Psoas muscle (tissue), 8 donors: ENCODE data around the gene MESP1. TPM values are rescaled to one million over a fixed set of nuclear protein-coding genes. Genes with fewer than 3 reads are reported as not detected.

Experiments used
- ATAC-seq, 4 donors: fragments of 200-7000 bp; cut with Tn5 transposase; one replicate each; pipeline ENCODE4 v1.9.1; 2020; ENCODE audit warnings: moderate library complexity in 3 of 4, mild to moderate bottlenecking in 2 of 4
- DNase-seq, 2 donors: peaks; one replicate each; pipeline ENCODE4 v3.0.0-alpha.2; 2020
- H3K27ac ChIP-seq: fragments of 200-600 bp; one replicate; pipeline ENCODE4 v1.8.0; 2022
- H3K27me3 ChIP-seq, 3 donors: fragments of 200-600 bp in 1 of 3; one replicate each; pipeline versions ENCODE4 v1.6.1 to v1.8.0; 2013 to 2022; ENCODE audit warnings: low read length in 2 of 3, mild to moderate bottlenecking in 2 of 3, moderate library complexity in 1 of 3; ENCODE audit not compliant: insufficient read depth in 3 of 3
- H3K36me3 ChIP-seq, 2 donors: fragments of 200-600 bp in 1 of 2; one replicate each; pipeline versions ENCODE4 v1.6.1 to v1.8.0; 2013 to 2022; ENCODE audit warnings: low read depth in 1 of 2, mild to moderate bottlenecking in 1 of 2, moderate library complexity in 1 of 2; ENCODE audit not compliant: insufficient read depth in 1 of 2
- H3K4me1 ChIP-seq: fragments of 200-600 bp; one replicate; pipeline ENCODE4 v1.8.0; 2022
- H3K4me3 ChIP-seq: fragments of 200-600 bp; one replicate; pipeline ENCODE4 v1.8.0; 2022; ENCODE audit warnings: mild to moderate bottlenecking
- H3K9me3 ChIP-seq: fragments of 200-600 bp; one replicate; pipeline ENCODE4 v1.8.0; 2022
- WGBS, 3 donors: extraction: QIAGEN DNeasy Blood & Tissue Kit; methylation state at CpG; one replicate each; pipeline versions ENCODE4 v1.1.6 to v1.1.7; 2013; 5-methylcytosine and 5-hydroxymethylcytosine counted together
- intact Hi-C, 2 donors: fragments of 100-400 bp; cut with DNase I; formaldehyde crosslinking; loops; one replicate each; pipeline versions ENCODE4 v1.11.0 to v1.14.2; 2022
- polyA plus RNA-seq, 3 donors: library from polyadenylated mRNA; stranded (reverse); fragments of 200-250 nt; gene quantifications; one replicate each; pipeline ENCODE4 v1.2.3, GENCODE V29; 2013
- total RNA-seq, 4 donors: library from RNA; stranded (reverse); fragmentation: NEBNext Ultra II Directional in 2 of 4; extraction: Animal tissue kit (Norgen Biotek cat#: 25700) in 2 of 4; gene quantifications; one replicate each; pipeline versions ENCODE4 v1.2.1 to v1.2.4, GENCODE V29; 2021 to 2023
- TF ChIP-seq, protein P1 (sequence below): fragments of 200-600 bp; IDR thresholded peaks from one replicate; pipeline ENCODE4 v1.8.0; 2022; ENCODE audit warnings: antibody characterized with exemption
- donor health status: healthy with polysubstance abuse.
- donor health status: DM: no; HTN: no; CAD: no; lungs with moderate emphysema.
- donor health status: Bipolar disorder and iron deficiency.
- donor health status: healthy.
- donor health status: DM: yes; HTN: yes; CAD: no.
- donor health status: DM: no; HTN: no; CAD: no.
- donor health status: DM: no; HTN: no; CAD: no.
- donor health status: DM: yes; HTN: yes; CAD: no.

MESP1 gene
- total and polyA plus RNA-seq, 7 donors = 2.5 to 33.6 (median 11.7) TPM

DNA sequence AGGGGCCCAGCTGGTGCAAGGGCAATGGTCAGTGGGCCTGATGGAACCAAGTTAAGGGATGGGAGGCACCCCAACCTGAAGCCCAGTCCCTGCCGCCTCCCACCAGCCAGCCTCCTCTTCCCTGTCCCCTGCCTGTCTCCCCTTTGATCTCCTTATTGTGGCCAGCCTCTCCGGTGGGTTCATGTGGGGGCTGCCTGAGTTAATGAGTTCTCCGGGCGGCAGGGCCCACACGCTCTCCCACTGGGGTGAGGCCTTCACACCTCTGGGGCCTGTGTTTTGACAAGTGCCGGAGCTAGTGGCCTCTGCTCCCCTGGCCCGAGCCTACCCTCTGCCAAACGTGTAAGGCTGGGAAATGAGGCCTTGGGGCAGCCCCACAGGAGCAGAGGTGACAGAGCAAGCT, 7.2 kb upstream of the MESP1 start:
- Histone ChIP-seq H3K27ac (no peak overlapping the region), H3K9me3 (no peaks in the 10 kb centered on the region), H3K4me1 (no peaks in the 10 kb centered on the region), H3K4me3 (no peak overlapping the region), H3K36me3 (no peaks in the 10 kb centered on the region), H3K27me3 (no peaks in the 10 kb centered on the region)
- no peak for ATAC-seq
- TF ChIP-seq, protein P1, sequence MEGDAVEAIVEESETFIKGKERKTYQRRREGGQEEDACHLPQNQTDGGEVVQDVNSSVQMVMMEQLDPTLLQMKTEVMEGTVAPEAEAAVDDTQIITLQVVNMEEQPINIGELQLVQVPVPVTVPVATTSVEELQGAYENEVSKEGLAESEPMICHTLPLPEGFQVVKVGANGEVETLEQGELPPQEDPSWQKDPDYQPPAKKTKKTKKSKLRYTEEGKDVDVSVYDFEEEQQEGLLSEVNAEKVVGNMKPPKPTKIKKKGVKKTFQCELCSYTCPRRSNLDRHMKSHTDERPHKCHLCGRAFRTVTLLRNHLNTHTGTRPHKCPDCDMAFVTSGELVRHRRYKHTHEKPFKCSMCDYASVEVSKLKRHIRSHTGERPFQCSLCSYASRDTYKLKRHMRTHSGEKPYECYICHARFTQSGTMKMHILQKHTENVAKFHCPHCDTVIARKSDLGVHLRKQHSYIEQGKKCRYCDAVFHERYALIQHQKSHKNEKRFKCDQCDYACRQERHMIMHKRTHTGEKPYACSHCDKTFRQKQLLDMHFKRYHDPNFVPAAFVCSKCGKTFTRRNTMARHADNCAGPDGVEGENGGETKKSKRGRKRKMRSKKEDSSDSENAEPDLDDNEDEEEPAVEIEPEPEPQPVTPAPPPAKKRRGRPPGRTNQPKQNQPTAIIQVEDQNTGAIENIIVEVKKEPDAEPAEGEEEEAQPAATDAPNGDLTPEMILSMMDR = no peak
- intact Hi-C loops = no loop called here
- no peak for DNase-seq
- WGBS, 3 donors = 84 to 90% (median 86%) methylated on average over 8 of the region's 8 CpGs

DNA sequence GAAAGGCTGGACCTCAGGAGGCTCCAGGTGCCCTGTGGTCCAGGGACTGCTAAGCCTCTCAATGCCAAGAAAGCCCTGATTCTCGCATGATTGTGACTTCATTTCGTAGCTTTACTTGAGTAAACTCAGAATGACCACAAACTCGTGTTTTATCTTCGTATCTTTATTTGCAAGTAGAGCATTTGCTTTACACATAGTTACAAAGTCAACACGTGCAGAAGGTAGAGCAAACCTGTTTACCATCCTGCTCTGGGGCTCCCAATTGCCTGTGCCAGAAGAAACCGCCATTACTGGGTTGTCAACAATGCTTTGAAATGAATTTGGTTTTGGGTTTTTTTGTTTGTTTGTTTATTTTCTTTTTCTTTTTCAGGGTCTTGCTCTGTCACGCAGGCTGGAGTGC, 5.8 kb upstream of the MESP1 start:
- H3K27ac ChIP-seq = no peak overlapping the region
- intact Hi-C loops = no loop called here
- DNase-seq (no peak), ATAC-seq (no peak)
- TF ChIP-seq, protein P1 = no peak
- H3K4me1 ChIP-seq = no peaks in the 10 kb centered on the region
- no peaks in the 10 kb centered on the region for H3K27me3 ChIP-seq
- 67 to 73% (median 68%) methylated on average over 7 of the region's 7 CpGs for WGBS, 3 donors
- no peak overlapping the region for H3K4me3 ChIP-seq
- H3K36me3 ChIP-seq = no peaks in the 10 kb centered on the region
- no peaks in the 10 kb centered on the region for H3K9me3 ChIP-seq

DNA sequence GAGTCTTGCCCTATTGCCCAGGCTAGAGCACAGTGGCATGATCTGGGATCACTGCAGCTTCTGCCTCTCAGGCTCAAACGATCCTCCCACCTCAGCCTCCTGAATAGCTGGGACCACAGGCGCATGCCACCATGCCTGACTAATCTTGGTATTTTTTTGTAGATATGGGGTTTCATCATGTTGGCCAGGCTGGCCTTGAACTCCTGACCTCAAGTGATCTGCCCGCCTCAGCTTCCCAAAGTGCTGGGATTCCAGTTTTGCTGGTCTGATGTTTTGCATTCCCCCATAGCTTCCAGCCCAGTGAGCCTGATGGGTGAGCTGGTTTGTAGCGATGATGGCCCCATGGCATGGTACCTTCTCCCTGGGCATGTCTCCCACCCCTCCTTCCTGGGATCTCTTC, 4.7 kb upstream of the MESP1 start:
- ATAC-seq = no peak
- intact Hi-C loops = no loop called here
- no peak for DNase-seq

DNA sequence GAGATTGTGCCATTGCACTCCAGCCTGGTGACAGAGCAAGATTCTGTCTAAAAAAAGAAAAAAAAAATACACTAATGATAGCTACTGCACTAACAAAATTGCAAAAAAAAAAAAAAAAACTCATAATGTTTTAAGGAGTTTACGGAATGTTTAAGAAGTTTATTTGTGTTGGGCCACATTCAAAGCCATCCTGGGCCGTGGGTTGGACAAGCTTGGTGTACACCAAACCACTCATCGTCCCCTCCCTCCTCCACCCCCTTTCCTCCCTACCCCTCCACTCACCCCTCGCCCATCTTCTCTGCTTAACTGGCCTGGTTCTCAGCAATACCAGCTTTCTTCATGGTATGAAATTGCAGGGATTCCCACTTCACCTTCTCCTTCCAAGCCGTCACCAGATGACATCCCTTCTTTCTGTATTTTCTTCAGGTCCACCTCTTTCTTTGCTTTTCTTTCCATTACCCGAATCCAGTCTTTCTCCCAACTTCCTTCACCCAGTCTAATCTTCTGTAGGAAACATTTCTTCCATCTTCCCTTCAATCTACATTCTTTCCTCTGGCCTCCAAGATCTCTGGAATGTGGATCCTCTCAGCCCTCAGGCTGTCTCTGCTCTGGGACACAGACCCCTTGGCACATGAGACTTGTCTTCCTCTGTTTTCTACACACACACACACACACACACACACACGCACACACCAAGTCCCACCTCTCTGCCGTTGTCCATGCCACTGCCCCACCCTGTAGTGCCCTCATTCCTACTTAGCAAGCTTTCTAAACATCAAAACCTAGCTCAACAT, 3.5 kb upstream of the MESP1 start:
- no peak overlapping the region for H3K27ac ChIP-seq
- H3K4me1 ChIP-seq = peaks cover 6% of the 10 kb centered on the region
- intact Hi-C loops = no loop called here
- DNase-seq = no peak
- 67 to 75% (median 67%) methylated on average over 8 of the region's 8 CpGs for WGBS, 3 donors
- no peak for ATAC-seq
- no peaks in the 10 kb centered on the region for H3K9me3 ChIP-seq
- no peak overlapping the region for H3K4me3 ChIP-seq
- no peaks in the 10 kb centered on the region for H3K36me3 ChIP-seq
- TF ChIP-seq, protein P1 = no peak
- H3K27me3 ChIP-seq = no peaks in the 10 kb centered on the region

More for the DNA sequence above, 4.7 kb upstream of the MESP1 start:
- Histone ChIP-seq H3K4me1 (no peaks in the 10 kb centered on the region), H3K27me3 (no peaks in the 10 kb centered on the region), H3K4me3 (no peak overlapping the region), H3K36me3 (no peaks in the 10 kb centered on the region), H3K9me3 (no peaks in the 10 kb centered on the region), H3K27ac (no peak overlapping the region)
- 83 to 86% (median 84%) methylated on average over 4 of the region's 4 CpGs for WGBS, 3 donors
- TF ChIP-seq, protein P1 = no peak

DNA sequence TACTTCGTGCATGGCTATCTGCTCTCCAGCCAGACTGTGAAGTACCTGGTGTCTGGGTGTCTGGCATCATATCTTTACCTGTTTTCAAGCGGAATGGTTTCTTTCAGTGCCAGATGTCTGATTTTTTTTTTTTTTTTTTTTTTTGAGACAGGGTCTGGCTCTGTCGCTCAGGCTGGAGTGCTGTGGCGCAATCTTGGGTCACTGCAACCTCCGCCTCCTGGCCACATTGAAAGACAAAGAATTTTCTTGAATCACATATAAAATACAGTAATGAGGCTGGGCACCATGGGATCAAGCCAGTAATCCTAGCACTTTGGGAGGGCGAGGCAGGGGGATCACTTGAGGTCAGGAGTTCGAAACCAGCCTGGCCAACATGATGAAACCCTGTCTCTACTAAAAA, 2.8 kb upstream of the MESP1 start:
- no peak for DNase-seq
- H3K4me3 ChIP-seq = no peak overlapping the region
- ATAC-seq = no peak
- H3K4me1 ChIP-seq = peaks cover 6% of the 10 kb centered on the region
- no peak overlapping the region for H3K27ac ChIP-seq
- no peaks in the 10 kb centered on the region for H3K27me3 ChIP-seq
- WGBS, 3 donors = 78 to 92% (median 86%) methylated on average over 7 of the region's 7 CpGs
- no peaks in the 10 kb centered on the region for H3K9me3 ChIP-seq
- no peaks in the 10 kb centered on the region for H3K36me3 ChIP-seq
- TF ChIP-seq, protein P1 = no peak
- intact Hi-C loops = no loop called here
